Kidney epithelial cell (primary cell): ENCODE measurements around the gene RALGPS1. TPM values are rescaled to one million over a fixed set of nuclear protein-coding genes. Genes with fewer than 3 reads are reported as not detected.

Source experiments
- DNase-seq: peaks from one replicate; pipeline ENCODE4 v3.0.0-alpha.2; 2010; ENCODE audit warnings: low read depth
- H3K27me3 ChIP-seq: 2 replicates; pipeline ENCODE4 v1.6.0; 2011; ENCODE audit warnings: low read length; ENCODE audit not compliant: control insufficient read depth, insufficient read depth
- H3K36me3 ChIP-seq: 2 replicates; pipeline ENCODE4 v1.5.1; 2011; ENCODE audit warnings: low read length; ENCODE audit not compliant: control insufficient read depth, insufficient read depth
- H3K4me3 ChIP-seq: 2 replicates; pipeline ENCODE4 v1.5.1; 2011; ENCODE audit warnings: low read depth, mild to moderate bottlenecking, control low read depth, low read length
- total RNA-seq: library from RNA; depleted of rRNA; stranded (reverse); fragments of >200 nt; gene quantifications from 2 replicates; pipeline ENCODE4 v1.2.3, GENCODE V29; 2015
- TF ChIP-seq, protein P1 (sequence below): IDR thresholded peaks from 2 replicates; pipeline ENCODE4 v1.5.1; 2011; ENCODE audit warnings: mild to moderate bottlenecking, moderate library complexity, low read length, control low read depth, inconsistent platforms; ENCODE audit not compliant: insufficient read depth, poor library complexity, severe bottlenecking

Gene RALGPS1
- total RNA-seq, 1 donor from 2014 or later = 5.6 TPM

DNA sequence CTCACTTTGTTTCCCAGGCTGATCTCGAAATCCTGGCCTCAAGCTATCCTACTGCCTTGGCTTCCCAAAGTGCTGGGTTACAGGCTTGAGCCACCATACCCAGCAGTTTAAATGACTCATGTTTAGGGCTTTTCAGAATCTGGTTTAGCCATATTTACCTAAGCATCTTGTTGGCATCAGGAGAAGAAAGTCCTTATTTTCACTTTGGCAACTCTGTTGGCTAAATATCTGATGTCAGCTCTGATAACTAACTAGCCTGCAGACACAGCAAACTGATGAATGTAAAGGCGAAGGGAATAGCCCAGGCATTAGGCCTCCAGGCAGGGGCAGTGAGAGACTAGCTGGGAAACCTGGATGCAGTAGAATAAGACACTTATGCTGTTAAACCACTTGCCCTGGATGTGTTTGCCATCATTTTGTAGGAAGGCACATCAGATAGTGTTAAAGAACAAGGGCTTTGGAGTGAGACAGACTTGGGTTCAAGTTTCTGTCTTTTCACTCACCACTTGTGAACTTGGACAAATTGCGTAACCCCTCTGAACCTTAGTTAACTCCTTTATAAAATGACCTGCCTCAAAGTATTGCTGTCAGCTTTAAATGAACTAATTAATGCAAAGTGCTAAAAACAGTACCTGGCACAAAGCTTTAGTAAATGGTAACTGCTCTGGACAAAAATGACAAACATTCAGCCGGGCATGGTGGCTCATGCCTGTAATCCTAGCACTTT is 315.3 kb downstream of the RALGPS1 start:
- Histone ChIP-seq H3K27me3 (no peaks in the 10 kb centered on the region), H3K36me3 (no peaks in the 10 kb centered on the region), H3K4me3 (no peak overlapping the region)
- TF ChIP-seq, protein P1, sequence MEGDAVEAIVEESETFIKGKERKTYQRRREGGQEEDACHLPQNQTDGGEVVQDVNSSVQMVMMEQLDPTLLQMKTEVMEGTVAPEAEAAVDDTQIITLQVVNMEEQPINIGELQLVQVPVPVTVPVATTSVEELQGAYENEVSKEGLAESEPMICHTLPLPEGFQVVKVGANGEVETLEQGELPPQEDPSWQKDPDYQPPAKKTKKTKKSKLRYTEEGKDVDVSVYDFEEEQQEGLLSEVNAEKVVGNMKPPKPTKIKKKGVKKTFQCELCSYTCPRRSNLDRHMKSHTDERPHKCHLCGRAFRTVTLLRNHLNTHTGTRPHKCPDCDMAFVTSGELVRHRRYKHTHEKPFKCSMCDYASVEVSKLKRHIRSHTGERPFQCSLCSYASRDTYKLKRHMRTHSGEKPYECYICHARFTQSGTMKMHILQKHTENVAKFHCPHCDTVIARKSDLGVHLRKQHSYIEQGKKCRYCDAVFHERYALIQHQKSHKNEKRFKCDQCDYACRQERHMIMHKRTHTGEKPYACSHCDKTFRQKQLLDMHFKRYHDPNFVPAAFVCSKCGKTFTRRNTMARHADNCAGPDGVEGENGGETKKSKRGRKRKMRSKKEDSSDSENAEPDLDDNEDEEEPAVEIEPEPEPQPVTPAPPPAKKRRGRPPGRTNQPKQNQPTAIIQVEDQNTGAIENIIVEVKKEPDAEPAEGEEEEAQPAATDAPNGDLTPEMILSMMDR = no peak
- DNase-seq = no peak

DNA sequence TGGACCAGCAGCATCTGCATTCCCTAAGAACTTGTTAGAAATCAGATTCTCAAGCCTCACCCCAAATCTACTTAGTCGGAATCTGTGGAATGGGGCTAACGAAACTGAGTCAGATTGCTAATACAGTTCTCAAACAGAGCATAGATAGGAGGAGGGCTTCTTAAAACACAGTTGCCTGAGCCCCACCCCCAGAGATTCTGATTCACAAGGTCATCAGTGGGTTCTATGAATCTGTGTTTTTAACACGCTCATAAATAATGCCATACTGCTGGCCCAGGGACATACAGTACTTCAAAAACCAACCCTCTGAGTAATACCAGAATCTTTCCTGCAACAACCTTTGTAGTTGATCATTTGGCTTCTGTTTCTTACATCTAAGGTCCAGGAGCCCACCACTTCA is 317.1 kb downstream of the RALGPS1 start:
- Histone ChIP-seq H3K27me3 (no peaks in the 10 kb centered on the region), H3K4me3 (no peak overlapping the region), H3K36me3 (no peaks in the 10 kb centered on the region)
- TF ChIP-seq, protein P1 = no peak
- DNase-seq = no peak

DNA sequence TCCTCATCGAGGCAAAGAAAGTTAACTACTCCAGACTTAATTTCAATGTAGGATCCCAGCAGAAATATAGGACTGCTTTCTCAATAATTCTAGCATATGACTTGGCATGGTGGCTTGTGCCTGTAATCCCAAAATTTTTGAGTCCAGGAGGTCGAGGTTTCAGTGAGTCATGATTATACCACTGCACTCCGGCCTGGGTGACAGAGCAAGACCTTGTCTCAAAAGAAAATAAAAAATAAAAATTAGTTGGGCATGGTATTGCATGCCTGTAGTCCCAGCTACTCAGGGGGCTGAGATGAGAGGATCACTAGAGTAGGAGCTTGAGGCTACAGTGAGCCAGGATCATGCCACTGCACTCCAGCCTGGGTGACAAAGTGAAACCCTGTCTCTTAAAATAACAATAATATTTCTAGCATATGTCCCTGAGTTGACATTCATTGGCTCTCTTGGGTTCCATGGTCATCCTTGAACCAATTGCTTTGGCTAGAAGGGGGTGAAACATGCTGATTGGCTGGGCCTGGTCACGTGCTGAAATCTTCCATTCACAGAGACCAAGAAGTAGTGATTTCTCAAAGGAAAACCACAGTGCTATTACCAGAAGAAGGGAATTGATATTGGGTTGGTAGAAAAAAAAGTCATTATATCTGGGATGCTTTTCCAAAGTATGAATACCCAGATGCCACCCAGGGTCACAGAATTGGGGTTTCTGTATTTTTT is 318.4 kb downstream of the RALGPS1 start:
- Histone ChIP-seq H3K36me3 (no peaks in the 10 kb centered on the region), H3K4me3 (no peak overlapping the region), H3K27me3 (no peaks in the 10 kb centered on the region)
- TF ChIP-seq, protein P1 = no peak
- DNase-seq = no peak

DNA sequence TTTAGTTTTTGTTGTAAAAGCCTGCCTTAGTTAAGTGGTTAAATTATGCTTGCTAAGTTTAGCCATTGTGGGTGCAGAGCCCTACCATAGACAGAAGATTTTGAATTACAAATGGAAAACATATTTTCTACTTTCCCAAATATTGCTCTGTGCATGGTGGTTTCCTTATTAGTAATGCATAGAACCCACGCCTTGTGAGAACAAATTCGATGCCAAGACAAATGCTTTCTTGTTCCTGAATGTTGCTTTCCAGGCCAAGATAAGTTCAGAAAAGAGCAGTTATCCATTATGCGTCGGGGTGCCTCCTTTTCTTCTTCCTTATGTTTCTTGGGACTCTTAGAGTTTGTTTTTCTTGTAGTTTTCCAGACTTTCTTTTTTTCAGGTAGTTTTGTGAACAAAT is 319.0 kb downstream of the RALGPS1 start:
- Histone ChIP-seq H3K4me3 (no peak overlapping the region), H3K36me3 (no peaks in the 10 kb centered on the region), H3K27me3 (no peaks in the 10 kb centered on the region)
- TF ChIP-seq, protein P1 = no peak
- no peak for DNase-seq

DNA sequence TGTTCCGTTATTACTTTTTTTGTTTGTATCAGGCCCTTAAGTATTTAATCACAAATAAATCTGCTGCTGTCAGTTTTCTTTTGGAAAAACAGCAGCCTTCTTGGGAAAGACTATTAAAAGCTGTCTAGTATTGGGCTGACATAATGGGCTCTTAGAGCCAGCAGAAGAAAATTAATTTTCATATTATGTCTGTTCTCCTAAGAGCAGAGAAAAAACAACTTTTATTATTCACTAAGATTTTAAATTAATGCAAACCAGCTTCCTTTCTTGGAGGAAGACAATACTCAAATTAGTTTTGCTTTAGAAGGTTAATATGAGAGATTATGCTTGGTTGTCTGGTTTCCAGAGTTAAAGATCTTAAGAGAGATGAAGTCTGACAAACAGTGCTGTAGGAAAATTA is 319.4 kb downstream of the RALGPS1 start:
- H3K36me3 ChIP-seq = no peaks in the 10 kb centered on the region

More for the DNA sequence above, 319.4 kb downstream of the RALGPS1 start:
- TF ChIP-seq, protein P1 = no peak
- Histone ChIP-seq H3K4me3 (no peak overlapping the region), H3K27me3 (no peaks in the 10 kb centered on the region)
- DNase-seq = no peak
